ENCODE measurements around the gene NCAM1. TPM values are rescaled to one million over a fixed set of nuclear protein-coding genes. Genes with fewer than 3 reads are reported as not detected.

The NCAM1 gene
- total RNA-seq, 2 donors from 2014 or later: 225 to 229 TPM

DNA sequence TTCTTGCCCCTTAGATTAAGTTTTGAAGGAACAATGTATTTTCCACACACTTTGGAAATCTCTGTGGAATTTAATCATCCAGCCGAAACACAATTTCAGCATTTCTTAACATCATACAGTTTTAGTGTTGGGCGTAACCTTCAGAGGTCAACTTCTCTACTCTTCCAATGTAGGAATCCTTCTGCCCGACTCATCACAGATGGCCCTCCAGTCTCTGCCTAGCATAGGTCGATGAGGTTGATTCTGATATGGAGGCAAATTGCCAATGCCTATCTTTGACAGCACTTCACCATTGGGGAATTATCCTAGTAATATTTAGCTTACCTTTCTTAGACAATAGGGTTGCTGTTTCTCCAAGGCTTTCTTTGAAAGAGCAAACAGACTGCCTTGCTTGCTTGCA lies 177.5 kb downstream of the NCAM1 start:
- Histone ChIP-seq H3K27ac (no peak overlapping the region), H3K36me3 (no peaks in the 10 kb centered on the region), H3K27me3 (no peaks in the 10 kb centered on the region), H3K9me3 (no peaks in the 10 kb centered on the region), H3K4me1 (no peaks in the 10 kb centered on the region), H3K4me3 (no peak overlapping the region)
- TF ChIP-seq, protein P1, sequence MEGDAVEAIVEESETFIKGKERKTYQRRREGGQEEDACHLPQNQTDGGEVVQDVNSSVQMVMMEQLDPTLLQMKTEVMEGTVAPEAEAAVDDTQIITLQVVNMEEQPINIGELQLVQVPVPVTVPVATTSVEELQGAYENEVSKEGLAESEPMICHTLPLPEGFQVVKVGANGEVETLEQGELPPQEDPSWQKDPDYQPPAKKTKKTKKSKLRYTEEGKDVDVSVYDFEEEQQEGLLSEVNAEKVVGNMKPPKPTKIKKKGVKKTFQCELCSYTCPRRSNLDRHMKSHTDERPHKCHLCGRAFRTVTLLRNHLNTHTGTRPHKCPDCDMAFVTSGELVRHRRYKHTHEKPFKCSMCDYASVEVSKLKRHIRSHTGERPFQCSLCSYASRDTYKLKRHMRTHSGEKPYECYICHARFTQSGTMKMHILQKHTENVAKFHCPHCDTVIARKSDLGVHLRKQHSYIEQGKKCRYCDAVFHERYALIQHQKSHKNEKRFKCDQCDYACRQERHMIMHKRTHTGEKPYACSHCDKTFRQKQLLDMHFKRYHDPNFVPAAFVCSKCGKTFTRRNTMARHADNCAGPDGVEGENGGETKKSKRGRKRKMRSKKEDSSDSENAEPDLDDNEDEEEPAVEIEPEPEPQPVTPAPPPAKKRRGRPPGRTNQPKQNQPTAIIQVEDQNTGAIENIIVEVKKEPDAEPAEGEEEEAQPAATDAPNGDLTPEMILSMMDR (IDR thresholded peaks at IDR 0.05): no peak
- no peak for DNase-seq (ENCODE audit: low spot score)

DNA sequence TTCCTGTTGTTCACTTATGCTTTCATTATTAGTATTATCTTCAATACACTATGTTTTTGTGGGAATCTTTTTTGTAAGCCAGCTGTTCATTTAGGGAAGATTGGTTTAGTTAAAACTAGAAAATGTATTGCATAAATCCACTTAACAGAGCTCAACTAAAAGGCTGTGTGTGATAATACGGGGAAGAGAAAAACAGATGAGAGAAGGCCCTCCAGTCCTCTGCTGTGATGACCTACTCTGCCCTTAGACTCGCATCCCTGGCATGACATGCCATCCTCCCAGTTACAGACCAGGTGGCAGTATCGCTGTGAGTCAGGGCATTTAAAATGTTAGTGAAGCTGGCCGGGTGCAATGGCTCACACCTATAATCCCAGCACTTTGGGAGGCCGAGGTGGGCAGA lies 179.8 kb downstream of the NCAM1 start:
- Histone ChIP-seq H3K4me3 (no peak overlapping the region), H3K27me3 (no peaks in the 10 kb centered on the region), H3K9me3 (no peaks in the 10 kb centered on the region), H3K27ac (no peak overlapping the region), H3K4me1 (no peaks in the 10 kb centered on the region), H3K36me3 (no peaks in the 10 kb centered on the region)
- no peak for DNase-seq (ENCODE audit: low spot score)
- TF ChIP-seq, protein P1 (IDR thresholded peaks at IDR 0.05): no peak

DNA sequence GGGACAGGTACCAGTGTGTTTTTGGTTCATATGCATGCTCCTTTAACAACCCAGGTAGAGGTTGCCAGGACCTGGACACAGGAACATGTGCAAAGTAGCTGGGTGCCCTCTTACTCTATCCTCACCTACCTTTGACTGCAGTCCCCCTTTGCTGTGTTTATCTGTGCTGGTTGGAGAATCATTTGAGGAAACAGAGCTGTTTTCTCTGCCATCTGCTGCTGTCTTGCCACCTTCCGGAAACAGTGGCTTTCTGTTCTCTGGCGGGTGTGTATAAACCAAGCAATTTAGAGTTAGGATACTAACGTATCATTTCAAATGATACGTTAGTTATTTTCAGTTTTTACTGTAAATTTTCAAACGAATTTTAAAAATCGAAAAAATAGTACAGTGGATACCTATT lies 181.3 kb downstream of the NCAM1 start:
- Histone ChIP-seq H3K4me3 (no peak overlapping the region), H3K9me3 (no peaks in the 10 kb centered on the region), H3K27ac (no peak overlapping the region), H3K36me3 (no peaks in the 10 kb centered on the region), H3K27me3 (no peaks in the 10 kb centered on the region), H3K4me1 (peaks cover 0 to 7% of the 10 kb centered on the region in 2 donors)
- TF ChIP-seq, protein P1 (IDR thresholded peaks at IDR 0.05): no peak
- DNase-seq (ENCODE audit: low spot score): no peak

DNA sequence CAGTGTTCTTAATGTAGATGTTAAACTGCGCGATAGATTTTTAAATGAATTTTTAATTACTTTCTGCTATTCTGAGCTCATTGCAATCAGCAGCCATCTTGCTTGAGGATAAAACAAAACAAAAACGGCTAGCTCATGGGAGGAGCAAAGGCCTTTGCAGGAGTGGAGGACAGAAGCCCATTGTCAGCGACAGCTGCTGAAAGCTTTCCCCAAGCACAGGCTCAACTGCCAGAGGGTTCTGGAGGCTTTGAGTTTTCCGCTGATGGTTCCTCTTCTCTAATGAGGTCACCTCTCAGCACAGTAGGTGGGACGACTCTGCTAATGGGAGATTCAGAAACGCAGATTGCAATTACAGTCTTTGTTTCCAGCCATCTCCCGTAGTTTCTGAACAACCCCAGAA lies 186.0 kb downstream of the NCAM1 start:
- Histone ChIP-seq H3K27ac (no peak overlapping the region), H3K4me3 (no peak overlapping the region), H3K27me3 (no peaks in the 10 kb centered on the region), H3K9me3 (no peaks in the 10 kb centered on the region), H3K36me3 (no peaks in the 10 kb centered on the region), H3K4me1 (peaks cover 0 to 11% of the 10 kb centered on the region in 2 donors)
- TF ChIP-seq, protein P1 (IDR thresholded peaks at IDR 0.05): no peak
- DNase-seq (ENCODE audit: low spot score): no peak

DNA sequence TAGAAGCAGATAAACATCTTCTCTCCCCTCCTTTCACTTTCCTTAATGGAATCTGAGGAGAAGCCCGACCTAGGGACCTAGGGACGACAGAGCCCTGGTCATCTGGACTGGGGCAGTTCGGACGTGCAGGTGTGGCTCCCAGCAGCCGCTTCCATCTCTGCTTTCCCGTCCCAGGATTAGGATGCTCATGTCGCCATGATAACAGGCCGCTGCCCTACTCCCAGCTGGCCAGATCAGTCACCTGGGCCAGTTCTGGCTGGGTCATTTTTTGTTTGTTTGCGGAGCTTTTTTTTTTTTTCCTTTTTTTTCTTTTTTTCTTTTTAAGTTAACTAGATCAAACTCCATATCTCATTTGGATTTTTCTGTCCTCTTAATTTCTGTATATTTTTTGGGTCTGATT lies 186.9 kb downstream of the NCAM1 start:
- no peak overlapping the region for H3K27ac ChIP-seq
- TF ChIP-seq, protein P1 (IDR thresholded peaks at IDR 0.05): no peak
- DNase-seq (ENCODE audit: low spot score): no peak
- H3K4me1 ChIP-seq: peaks cover 0 to 11% of the 10 kb centered on the region in 2 donors
- no peaks in the 10 kb centered on the region for H3K36me3 ChIP-seq
- H3K4me3 ChIP-seq: no peak overlapping the region
- H3K9me3 ChIP-seq: no peaks in the 10 kb centered on the region
- H3K27me3 ChIP-seq: no peaks in the 10 kb centered on the region

DNA sequence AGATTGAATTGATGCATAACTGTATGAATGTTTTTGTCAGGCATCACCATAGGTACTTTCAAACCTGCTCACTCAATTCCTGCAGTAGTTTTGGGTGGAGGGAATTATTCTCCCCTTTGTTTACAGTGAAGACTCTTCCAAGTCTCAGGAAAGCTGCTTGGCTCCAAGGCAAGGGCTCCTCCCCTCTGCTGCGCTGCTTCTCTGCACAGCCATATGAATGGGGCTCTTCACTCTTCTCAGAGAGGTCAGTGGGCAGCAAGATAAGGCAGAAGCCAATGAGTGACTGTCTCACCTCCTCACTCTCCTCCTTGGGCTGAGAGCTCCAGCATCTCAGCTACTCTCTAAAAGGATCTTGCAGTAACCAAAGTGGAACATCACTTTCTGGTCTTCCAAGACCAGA lies 187.4 kb downstream of the NCAM1 start:
- no peaks in the 10 kb centered on the region for H3K27me3 ChIP-seq
- TF ChIP-seq, protein P1 (IDR thresholded peaks at IDR 0.05): no peak
- H3K4me3 ChIP-seq: no peak overlapping the region
- DNase-seq (ENCODE audit: low spot score): no peak
- no peaks in the 10 kb centered on the region for H3K9me3 ChIP-seq
- no peak overlapping the region for H3K27ac ChIP-seq
- H3K4me1 ChIP-seq: peaks cover 0 to 14% of the 10 kb centered on the region in 2 donors
- H3K36me3 ChIP-seq: no peaks in the 10 kb centered on the region
